BE2C (cell line): ENCODE data around the gene EIF5B. TPM values are rescaled to one million over a fixed set of nuclear protein-coding genes. Genes with fewer than 3 reads are reported as not detected.
"Not testable (repeated sequence)": the region's sequence is repeated elsewhere in the genome, so short reads cannot be mapped to it uniquely, and the experiment has no call there.

Experiments
- DNase-seq: peaks from one replicate; pipeline ENCODE4 v3.0.0-alpha.2; 2020
- H3K27me3 ChIP-seq: fragments of 250-450 bp; sonication (Bioruptor Pico); 2 replicates; pipeline ENCODE4 v1.5.1; 2020; ENCODE audit warnings: mild to moderate bottlenecking
- H3K36me3 ChIP-seq: fragments of 250-450 bp; sonication (Bioruptor Pico); 2 replicates; pipeline ENCODE4 v1.5.1; 2020; ENCODE audit warnings: mild to moderate bottlenecking
- H3K4me1 ChIP-seq: fragments of 250-450 bp; sonication (Bioruptor Pico); 2 replicates; pipeline ENCODE4 v1.5.1; 2020
- H3K4me3 ChIP-seq: 2 replicates; pipeline ENCODE4 v1.5.1; 2011; ENCODE audit warnings: low read depth, low read length
- H3K9me3 ChIP-seq: fragments of 250-450 bp; sonication (Bioruptor Pico); 2 replicates; pipeline ENCODE4 v1.5.1; 2020
- polyA plus RNA-seq: library from polyadenylated mRNA; unstranded; fragments of >200 nt; gene quantifications from one replicate; pipeline ENCODE4 v1.2.1, GENCODE V29; 2012; ENCODE audit warnings: low read depth, missing spikeins; ENCODE audit not compliant: insufficient read length, insufficient read depth
- TF ChIP-seq, protein P1 (sequence below): IDR thresholded peaks from 2 replicates; pipeline ENCODE4 v1.5.1; 2012; ENCODE audit warnings: mild to moderate bottlenecking, low read depth, low read length

Gene EIF5B, protein sequence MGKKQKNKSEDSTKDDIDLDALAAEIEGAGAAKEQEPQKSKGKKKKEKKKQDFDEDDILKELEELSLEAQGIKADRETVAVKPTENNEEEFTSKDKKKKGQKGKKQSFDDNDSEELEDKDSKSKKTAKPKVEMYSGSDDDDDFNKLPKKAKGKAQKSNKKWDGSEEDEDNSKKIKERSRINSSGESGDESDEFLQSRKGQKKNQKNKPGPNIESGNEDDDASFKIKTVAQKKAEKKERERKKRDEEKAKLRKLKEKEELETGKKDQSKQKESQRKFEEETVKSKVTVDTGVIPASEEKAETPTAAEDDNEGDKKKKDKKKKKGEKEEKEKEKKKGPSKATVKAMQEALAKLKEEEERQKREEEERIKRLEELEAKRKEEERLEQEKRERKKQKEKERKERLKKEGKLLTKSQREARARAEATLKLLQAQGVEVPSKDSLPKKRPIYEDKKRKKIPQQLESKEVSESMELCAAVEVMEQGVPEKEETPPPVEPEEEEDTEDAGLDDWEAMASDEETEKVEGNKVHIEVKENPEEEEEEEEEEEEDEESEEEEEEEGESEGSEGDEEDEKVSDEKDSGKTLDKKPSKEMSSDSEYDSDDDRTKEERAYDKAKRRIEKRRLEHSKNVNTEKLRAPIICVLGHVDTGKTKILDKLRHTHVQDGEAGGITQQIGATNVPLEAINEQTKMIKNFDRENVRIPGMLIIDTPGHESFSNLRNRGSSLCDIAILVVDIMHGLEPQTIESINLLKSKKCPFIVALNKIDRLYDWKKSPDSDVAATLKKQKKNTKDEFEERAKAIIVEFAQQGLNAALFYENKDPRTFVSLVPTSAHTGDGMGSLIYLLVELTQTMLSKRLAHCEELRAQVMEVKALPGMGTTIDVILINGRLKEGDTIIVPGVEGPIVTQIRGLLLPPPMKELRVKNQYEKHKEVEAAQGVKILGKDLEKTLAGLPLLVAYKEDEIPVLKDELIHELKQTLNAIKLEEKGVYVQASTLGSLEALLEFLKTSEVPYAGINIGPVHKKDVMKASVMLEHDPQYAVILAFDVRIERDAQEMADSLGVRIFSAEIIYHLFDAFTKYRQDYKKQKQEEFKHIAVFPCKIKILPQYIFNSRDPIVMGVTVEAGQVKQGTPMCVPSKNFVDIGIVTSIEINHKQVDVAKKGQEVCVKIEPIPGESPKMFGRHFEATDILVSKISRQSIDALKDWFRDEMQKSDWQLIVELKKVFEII
- 20.5 TPM for polyA plus RNA-seq

DNA sequence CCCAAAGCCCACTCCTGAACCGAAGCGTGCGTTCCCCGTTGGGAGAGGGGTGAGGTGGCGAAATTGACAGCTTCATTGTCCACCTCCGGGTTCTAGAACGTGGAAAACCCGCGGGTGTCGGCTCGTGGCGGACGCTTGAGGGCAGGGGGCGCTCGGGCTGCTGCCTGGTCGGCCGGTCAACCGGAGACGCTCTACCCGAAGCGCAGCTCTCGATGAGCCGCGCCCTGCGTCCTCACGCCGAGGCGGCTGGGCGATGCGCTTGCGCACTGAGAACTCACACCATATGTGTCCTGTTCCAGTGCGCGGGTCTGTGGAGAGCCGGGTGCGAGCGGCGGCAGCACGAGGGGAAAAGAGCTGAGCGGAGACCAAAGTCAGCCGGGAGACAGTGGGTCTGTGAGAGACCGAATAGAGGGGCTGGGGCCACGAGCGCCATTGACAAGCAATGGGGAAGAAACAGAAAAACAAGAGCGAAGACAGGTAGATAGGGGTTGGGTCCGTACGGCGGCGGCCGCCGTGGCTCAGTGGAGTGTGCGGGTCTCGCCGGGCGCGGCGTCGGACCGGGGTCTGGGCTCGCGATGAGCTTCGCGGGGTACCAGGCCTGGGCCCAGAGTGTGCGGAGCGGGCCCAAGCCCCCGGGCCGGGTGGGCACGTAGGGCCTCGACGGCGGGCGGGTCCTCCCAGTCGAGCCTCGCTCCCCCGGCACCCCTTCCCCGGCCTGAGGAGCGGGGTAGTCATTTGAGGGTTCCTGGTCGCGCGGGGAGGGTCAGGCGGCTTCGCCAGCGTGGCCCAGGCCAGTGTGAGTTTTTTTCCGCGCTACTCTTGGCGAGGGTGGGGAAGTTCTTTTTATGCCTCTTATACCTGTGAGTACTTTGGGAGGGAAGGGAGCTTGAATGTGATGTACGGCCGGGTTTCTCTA is at the start of gene EIF5B:
EIF5B (plus strand) TSS at position 277 of the 916 bp plus-strand sequence; CDS start at position 443, 166 bp downstream.
- Histone ChIP-seq H3K27me3 (no peaks in the 10 kb centered on the region), H3K36me3 (no peaks in the 10 kb centered on the region), H3K4me3 (peak within 1 kb of the TSS; percentile 85), H3K9me3 (no peaks in the 10 kb centered on the region), H3K4me1 (no peaks in the 10 kb centered on the region)
- TF ChIP-seq, protein P1, sequence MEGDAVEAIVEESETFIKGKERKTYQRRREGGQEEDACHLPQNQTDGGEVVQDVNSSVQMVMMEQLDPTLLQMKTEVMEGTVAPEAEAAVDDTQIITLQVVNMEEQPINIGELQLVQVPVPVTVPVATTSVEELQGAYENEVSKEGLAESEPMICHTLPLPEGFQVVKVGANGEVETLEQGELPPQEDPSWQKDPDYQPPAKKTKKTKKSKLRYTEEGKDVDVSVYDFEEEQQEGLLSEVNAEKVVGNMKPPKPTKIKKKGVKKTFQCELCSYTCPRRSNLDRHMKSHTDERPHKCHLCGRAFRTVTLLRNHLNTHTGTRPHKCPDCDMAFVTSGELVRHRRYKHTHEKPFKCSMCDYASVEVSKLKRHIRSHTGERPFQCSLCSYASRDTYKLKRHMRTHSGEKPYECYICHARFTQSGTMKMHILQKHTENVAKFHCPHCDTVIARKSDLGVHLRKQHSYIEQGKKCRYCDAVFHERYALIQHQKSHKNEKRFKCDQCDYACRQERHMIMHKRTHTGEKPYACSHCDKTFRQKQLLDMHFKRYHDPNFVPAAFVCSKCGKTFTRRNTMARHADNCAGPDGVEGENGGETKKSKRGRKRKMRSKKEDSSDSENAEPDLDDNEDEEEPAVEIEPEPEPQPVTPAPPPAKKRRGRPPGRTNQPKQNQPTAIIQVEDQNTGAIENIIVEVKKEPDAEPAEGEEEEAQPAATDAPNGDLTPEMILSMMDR = peak; percentile 45
- peak; percentile 91 for DNase-seq

DNA sequence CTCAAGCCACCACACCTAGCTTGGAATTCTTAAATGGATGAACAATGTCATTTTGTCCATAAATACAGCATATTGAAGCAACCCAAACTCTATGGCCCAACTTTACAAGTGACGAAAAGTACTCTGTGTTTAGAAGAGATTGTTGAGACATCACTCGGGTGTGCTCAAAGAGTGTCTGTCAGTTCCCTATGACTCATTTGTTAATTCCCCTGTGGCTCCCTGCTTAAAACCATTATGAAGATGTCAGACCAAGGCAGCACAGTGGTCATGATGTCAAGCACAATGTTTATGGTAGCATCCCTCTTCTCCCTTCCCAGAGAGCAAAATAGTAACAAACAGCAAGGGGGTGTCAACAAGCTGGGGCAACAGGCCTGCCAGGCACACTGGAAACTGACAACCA is 39.2 kb upstream of the EIF5B start:
- Histone ChIP-seq H3K9me3 (no peaks in the 10 kb centered on the region), H3K27me3 (no peaks in the 10 kb centered on the region), H3K4me3 (no peak overlapping the region), H3K36me3 (no peaks in the 10 kb centered on the region), H3K4me1 (no peaks in the 10 kb centered on the region)
- TF ChIP-seq, protein P1 = no peak
- DNase-seq = no peak

DNA sequence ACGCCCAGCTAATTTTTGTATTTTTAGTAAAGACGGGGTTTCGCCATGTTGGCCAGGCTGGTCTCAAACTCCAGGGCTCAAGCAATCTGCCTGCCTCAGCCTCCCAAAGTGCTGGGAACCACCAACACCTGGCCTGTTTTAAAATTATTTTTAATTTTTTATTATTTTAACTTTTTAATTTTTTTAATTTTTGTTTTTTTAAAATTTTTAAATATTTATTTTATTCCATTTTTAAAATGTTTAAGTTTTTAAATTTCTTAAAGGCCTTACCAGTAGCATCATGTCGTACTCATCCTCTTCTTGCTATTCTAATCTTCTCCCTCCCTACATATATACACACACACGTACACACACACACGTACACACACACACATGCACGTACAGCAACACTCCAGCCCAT is 37.6 kb upstream of the EIF5B start:
- Histone ChIP-seq H3K36me3 (no peaks in the 10 kb centered on the region), H3K4me3 (no peak overlapping the region), H3K27me3 (no peaks in the 10 kb centered on the region), H3K9me3 (no peaks in the 10 kb centered on the region), H3K4me1 (no peaks in the 10 kb centered on the region)
- TF ChIP-seq, protein P1 = no peak
- DNase-seq = no peak

DNA sequence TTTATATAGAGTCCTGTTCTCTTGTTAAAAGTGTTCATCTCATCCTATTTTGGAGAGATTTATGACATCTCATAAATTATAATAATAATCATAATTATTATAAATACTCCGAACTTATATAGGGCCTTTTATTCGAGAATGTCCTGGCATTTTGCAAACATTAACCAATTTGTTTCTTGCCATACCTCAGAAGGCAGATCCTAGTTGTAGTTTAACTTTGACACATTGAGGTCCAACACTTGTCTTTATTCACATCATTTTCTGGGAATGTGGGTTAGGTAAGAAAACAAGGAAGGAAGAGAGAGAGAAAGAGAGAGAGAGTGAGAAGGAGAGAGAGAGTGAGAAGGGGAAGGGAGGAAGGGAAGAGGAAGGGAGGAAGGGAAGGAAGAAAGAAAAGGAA is 36.1 kb upstream of the EIF5B start, which contains the start of gene LYG1:
LYG1 (minus strand) TSS at position 101 of the 400 bp plus-strand sequence. CDS start 5,527 bp downstream, outside the sequence.
- not testable (repeated sequence) for H3K4me1 ChIP-seq, H3K27me3 ChIP-seq, DNase-seq, H3K36me3 ChIP-seq, H3K4me3 ChIP-seq, H3K9me3 ChIP-seq

DNA sequence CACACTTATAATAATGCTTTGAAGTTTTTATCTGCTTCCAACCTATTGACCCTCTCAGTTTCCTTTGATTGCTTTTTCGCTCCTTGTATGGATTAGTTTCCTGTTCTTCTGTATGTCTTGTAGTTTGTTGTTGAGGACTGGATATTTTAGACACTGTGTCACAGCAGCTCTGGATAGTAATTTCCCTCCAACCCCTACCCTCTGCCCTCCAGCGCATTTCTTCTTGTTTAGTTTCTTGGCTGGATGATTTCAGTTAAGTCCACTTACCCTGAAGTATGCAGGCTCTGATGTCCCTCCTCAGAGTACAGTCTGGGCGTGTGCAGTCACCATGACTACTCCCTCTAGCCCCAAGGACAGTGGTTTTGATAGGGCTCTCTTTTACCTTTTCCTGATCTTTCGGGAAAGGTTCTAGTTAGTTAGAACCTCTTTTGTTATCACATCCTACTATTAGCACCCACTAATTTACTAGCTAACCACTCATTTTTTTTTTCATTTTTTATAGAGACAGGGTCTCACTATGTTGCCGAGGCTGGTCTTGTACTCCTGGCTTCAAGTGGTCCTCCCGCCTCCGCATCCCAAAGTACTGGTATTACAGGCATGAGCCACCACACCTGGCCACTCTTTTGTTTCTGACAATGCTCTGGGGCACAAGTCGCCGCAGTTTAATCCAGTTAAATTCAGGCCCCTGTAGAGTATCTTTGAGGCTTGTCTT is 19.9 kb upstream of the EIF5B start:
- no peak for DNase-seq
- TF ChIP-seq, protein P1 = no peak
- H3K27me3 ChIP-seq = no peaks in the 10 kb centered on the region
- no peaks in the 10 kb centered on the region for H3K9me3 ChIP-seq
- peaks cover 8% of the 10 kb centered on the region for H3K36me3 ChIP-seq
- H3K4me1 ChIP-seq = no peaks in the 10 kb centered on the region
- H3K4me3 ChIP-seq = no peak overlapping the region

DNA sequence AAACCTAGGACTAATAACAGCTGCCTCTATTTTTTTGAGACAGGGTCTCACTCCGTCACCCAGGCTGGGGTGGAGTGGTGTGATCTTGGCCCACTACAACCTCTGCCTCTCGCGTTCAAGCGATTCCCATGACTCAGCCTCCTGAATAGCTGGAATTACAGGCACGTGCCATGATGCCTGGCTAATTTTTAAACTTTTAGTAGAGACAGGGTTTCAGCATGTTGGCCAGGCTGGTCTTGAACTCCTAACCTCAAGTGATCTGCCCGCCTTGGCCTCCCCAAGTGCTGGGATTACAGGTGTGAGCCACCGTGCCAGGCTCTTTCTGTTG is 19.4 kb upstream of the EIF5B start:
- not testable (repeated sequence) for H3K36me3 ChIP-seq, DNase-seq, H3K9me3 ChIP-seq, H3K4me1 ChIP-seq, H3K4me3 ChIP-seq, H3K27me3 ChIP-seq
